SK-N-SH (cell line): ENCODE measurements around the gene MVB12B.

Experiments used
- EP300 ChIP-seq, 2 experiments: IDR thresholded peaks; 2 replicates each; pipeline versions ENCODE4 v1.4.0 to v1.6.1; 2012; ENCODE audit warnings: borderline replicate concordance in 1 of 2, low read depth in 1 of 2, low read length in 1 of 2
- JUND ChIP-seq: IDR thresholded peaks from 2 replicates; pipeline ENCODE4 v1.4.0; 2012
- POLR2AphosphoS5 ChIP-seq: IDR thresholded peaks from 2 replicates; pipeline ENCODE4 v1.6.1; 2012; ENCODE audit warnings: low read depth, low read length
- SMC3 ChIP-seq: IDR thresholded peaks from 2 replicates; pipeline ENCODE4 v1.6.1; 2012; ENCODE audit warnings: low read depth, low read length, improper control_type of control experiment
- TCF12 ChIP-seq: IDR thresholded peaks from 2 replicates; pipeline ENCODE4 v1.4.0; 2012

DNA sequence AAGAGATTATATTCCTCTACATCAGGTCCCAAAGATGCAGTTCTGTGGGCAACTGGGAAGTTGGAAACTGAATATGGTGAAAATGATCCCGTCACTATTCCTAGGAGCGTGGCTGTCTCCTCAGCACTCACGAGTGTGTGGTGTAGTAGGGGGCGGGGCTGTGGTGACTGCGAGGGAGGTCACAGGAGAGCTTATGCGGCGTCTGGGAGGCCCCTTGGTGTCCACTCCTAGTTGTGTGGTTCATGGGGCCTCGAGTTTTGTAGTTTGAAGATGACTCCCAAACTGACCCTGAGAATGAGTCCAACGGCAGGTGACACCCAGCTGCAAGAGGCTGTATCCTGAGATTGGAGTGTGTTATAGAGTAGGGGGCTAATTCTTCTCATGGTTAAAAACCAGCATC is 68.2 kb downstream of the MVB12B start:
- no peak for TF ChIP-seq EP300 (IDR thresholded peaks at IDR 0.05; ENCODE audit: borderline replicate concordance in 1 of 2, low read depth in 1 of 2, low read length in 1 of 2)
- TF ChIP-seq JUND, result no peak
- TF ChIP-seq POLR2AphosphoS5, result no peak
- TF ChIP-seq SMC3, result no peak
- no peak for TF ChIP-seq TCF12
